WTC11 (cell line): ENCODE measurements around the gene ARHGDIG. TPM values are rescaled to one million over a fixed set of nuclear protein-coding genes. Genes with fewer than 3 reads are reported as not detected.

Experiments
- ATAC-seq: fragments of 200-7000 bp; cut with Tn5 transposase; 2 replicates; pipeline ENCODE4 v1.10.0; 2021; ENCODE audit warnings: mild to moderate bottlenecking, moderate library complexity
- CTCF ChIA-PET: fragments of 300-600 bp; sonication (Branson Sonifier 250); formaldehyde crosslinking; loops from one replicate; lab custom pipeline; 2021; ENCODE audit warnings: antibody characterized with exemption; lab: Charles Lee
- POLR2A ChIA-PET: fragments of 350-600 bp; sonication (Branson Sonifier 250); formaldehyde crosslinking; loops from one replicate; lab custom pipeline; 2021; ENCODE audit warnings: antibody characterized with exemption; lab: Charles Lee
- DNase-seq: peaks from one replicate; pipeline ENCODE4 v3.0.0; 2021; ENCODE audit warnings: low spot score
- H3K27ac Mint-ChIP-seq: 2 replicates; pipeline ENCODE4 v1.8.0; 2021; ENCODE audit warnings: mixed read lengths
- H3K27me3 Mint-ChIP-seq: 2 replicates; pipeline ENCODE4 v1.8.0; 2021; ENCODE audit warnings: low read depth, mild to moderate bottlenecking, moderate library complexity, mixed read lengths
- H3K36me3 Mint-ChIP-seq: 2 replicates; pipeline ENCODE4 v1.8.0; 2021; ENCODE audit warnings: mixed read lengths
- H3K4me1 Mint-ChIP-seq: 2 replicates; pipeline ENCODE4 v1.8.0; 2022; ENCODE audit warnings: mixed read lengths
- H3K4me3 Mint-ChIP-seq: 2 replicates; pipeline ENCODE4 v1.8.0; 2021; ENCODE audit warnings: mild to moderate bottlenecking, moderate library complexity, mixed read lengths
- H3K9me3 Mint-ChIP-seq: 2 replicates; pipeline ENCODE4 v1.8.0; 2021; ENCODE audit warnings: mixed read lengths
- FOXP1 ChIP-seq: sonication (generic); formaldehyde crosslinking; IDR thresholded peaks from 2 replicates; pipeline ENCODE4 v1.8.0; 2022; ENCODE audit warnings: missing genetic modification reagents, mild to moderate bottlenecking, moderate library complexity, borderline replicate concordance
- GTF2I ChIP-seq: fragments of 250-450 bp; sonication (Bioruptor Pico); conservative IDR thresholded peaks from 2 replicates; pipeline ENCODE4 v1.4.0; 2021; ENCODE audit warnings: mild to moderate bottlenecking
- MYBL2 ChIP-seq: sonication (generic); formaldehyde crosslinking; IDR thresholded peaks from 2 replicates; pipeline ENCODE4 v1.8.1; 2023; ENCODE audit warnings: mild to moderate bottlenecking, moderate library complexity, missing genetic modification reagents
- RELA ChIP-seq: sonication (generic); formaldehyde crosslinking; IDR thresholded peaks from 2 replicates; pipeline ENCODE4 v1.8.1; 2022; ENCODE audit warnings: missing genetic modification reagents, mild to moderate bottlenecking, borderline replicate concordance
- RORB ChIP-seq: fragments of 250-450 bp; sonication (Bioruptor Pico); IDR thresholded peaks from 2 replicates; pipeline ENCODE4 v1.9.0; 2021; ENCODE audit warnings: mild to moderate bottlenecking
- SMAD4 ChIP-seq: sonication (generic); formaldehyde crosslinking; IDR thresholded peaks from 2 replicates; pipeline ENCODE4 v1.8.0; 2022; ENCODE audit warnings: mild to moderate bottlenecking, missing genetic modification reagents
- ZNF232 ChIP-seq: sonication (generic); formaldehyde crosslinking; IDR thresholded peaks from 2 replicates; pipeline ENCODE4 v1.8.0; 2022; ENCODE audit warnings: mild to moderate bottlenecking, missing genetic modification reagents
- ZNF396 ChIP-seq: fragments of 250-450 bp; sonication (Bioruptor Pico); IDR thresholded peaks from 2 replicates; pipeline ENCODE4 v1.8.0; 2021; ENCODE audit warnings: mild to moderate bottlenecking, moderate library complexity, borderline replicate concordance
- ZNF671 ChIP-seq: fragments of 250-450 bp; sonication (Bioruptor Pico); IDR thresholded peaks from 2 replicates; pipeline ENCODE4 v1.8.0; 2021; ENCODE audit warnings: mild to moderate bottlenecking
- total RNA-seq: library from RNA; stranded (reverse); gene quantifications from 3 replicates; pipeline ENCODE4 v1.2.3, GENCODE V29; 2021
- TF ChIP-seq, protein P1 (sequence below): fragments of 250-450 bp; sonication (Bioruptor Pico); IDR thresholded peaks from 2 replicates; pipeline ENCODE4 v1.9.0; 2021; ENCODE audit warnings: mild to moderate bottlenecking, borderline replicate concordance
- TF ChIP-seq, protein P2 (sequence below): sonication (generic); formaldehyde crosslinking; IDR thresholded peaks from 2 replicates; pipeline ENCODE4 v1.8.1; 2022; ENCODE audit warnings: missing genetic modification reagents, borderline replicate concordance
- TF ChIP-seq, protein P3 (sequence below): sonication (generic); formaldehyde crosslinking; conservative IDR thresholded peaks from 2 replicates; pipeline ENCODE4 v1.8.1; 2022; ENCODE audit warnings: mild to moderate bottlenecking, missing genetic modification reagents
- TF ChIP-seq, protein P4 (sequence below): fragments of 250-450 bp; sonication (Bioruptor Pico); IDR thresholded peaks from 2 replicates; pipeline ENCODE4 v1.9.0; 2021; ENCODE audit warnings: mild to moderate bottlenecking
- TF ChIP-seq, protein P5 (sequence below): sonication (generic); formaldehyde crosslinking; IDR thresholded peaks from 2 replicates; pipeline ENCODE4 v1.8.1; 2023; ENCODE audit warnings: mild to moderate bottlenecking, missing genetic modification reagents, moderate library complexity

Gene ARHGDIG
- total RNA-seq, 1 experiment from 2014 or later = 4.0 TPM

DNA sequence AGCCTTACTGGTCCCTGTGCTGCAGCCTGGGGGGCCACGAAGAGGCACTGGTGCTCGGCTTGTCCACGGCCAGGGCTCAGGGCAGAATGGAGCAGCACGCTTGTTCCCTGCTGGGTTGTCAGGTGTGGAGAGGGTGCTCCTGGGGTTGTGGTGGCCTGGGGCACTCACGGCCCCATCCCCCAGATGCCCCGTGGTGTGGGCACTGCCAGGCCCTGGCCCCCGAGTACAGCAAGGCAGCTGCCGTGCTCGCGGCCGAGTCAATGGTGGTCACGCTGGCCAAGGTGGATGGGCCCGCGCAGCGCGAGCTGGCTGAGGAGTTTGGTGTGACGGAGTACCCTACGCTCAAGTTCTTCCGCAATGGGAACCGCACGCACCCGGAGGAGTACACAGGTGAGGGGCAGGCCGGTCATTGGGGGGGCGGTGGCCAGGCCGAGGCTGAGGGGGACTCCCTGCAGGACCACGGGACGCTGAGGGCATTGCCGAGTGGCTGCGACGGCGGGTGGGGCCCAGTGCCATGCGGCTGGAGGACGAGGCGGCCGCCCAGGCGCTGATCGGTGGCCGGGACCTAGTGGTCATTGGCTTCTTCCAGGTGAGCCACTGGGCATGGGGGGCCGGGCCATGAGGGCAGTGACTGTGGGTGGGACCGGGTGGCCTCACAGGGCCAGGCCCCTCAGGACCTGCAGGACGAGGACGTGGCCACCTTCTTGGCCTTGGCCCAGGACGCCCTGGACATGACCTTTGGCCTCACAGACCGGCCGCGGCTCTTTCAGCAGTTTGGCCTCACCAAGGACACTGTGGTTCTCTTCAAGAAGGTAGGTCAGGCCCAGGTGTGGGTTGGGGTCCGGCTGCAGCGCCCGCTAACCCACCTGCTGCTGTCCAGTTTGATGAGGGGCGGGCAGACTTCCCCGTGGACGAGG is 4.1 kb downstream of the ARHGDIG start:
- DNase-seq = no peak
- H3K27ac Mint-ChIP-seq = no peak overlapping the region
- ChIA-PET CTCF (interaction anchor here (1.0 kb wide), 1 partner anchor 68 kb away, joined by 6 read pairs; no protein-coding TSS in a partner anchor), POLR2A (no interaction called here)
- H3K36me3 Mint-ChIP-seq = peaks cover 15% of the 10 kb centered on the region
- H3K9me3 Mint-ChIP-seq = no peaks in the 10 kb centered on the region
- no peak overlapping the region for H3K4me3 Mint-ChIP-seq
- TF ChIP-seq FOXP1 (CRISPR knock-in tag) (0 out of 2 replicates have a peak, but pooled peaks have one; percentile 4), RELA (CRISPR knock-in tag) (no peak)
- ATAC-seq = no peak
- peaks cover 16% of the 10 kb centered on the region for H3K27me3 Mint-ChIP-seq
- H3K4me1 Mint-ChIP-seq = no peaks in the 10 kb centered on the region

DNA sequence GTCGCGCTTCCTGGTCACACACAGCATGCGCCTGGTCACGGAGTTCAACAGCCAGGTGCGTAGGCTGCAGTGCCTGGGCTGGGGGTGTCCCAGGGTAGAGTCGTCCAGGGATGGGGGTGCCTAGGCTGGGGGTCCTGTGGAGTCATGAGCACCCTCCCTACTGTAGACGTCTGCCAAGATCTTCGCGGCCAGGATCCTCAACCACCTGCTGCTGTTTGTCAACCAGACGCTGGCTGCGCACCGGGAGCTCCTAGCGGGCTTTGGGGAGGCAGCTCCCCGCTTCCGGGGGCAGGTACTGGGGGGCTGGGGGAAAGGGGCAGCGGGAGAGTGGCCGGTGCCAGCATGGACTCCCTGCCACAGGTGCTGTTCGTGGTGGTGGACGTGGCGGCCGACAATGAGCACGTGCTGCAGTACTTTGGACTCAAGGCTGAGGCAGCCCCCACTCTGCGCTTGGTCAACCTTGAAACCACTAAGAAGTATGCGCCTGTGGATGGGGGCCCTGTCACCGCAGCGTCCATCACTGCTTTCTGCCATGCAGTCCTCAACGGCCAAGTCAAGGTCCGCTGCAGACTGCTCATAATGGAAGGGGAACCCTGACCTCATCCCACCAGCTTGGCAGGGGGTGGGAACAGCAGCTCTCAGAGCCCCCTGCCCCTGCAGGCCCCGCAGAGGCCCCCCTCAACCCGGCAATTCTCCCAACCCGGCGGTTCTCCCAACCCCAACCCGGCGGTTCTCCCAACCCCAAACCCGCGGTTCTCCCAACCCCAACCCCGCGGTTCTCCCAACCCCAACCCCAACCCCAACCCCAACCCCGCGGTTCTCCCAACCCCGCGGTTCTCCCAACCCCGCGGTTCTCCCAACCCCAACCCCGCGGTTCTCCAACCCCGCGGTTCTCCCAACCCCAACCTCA is 5.0 kb downstream of the ARHGDIG start:
- H3K9me3 Mint-ChIP-seq = no peaks in the 10 kb centered on the region

More for the DNA sequence above, 5.0 kb downstream of the ARHGDIG start:
- Mint-ChIP-seq H3K4me1 (no peaks in the 10 kb centered on the region), H3K27me3 (peaks cover 12% of the 10 kb centered on the region), H3K27ac (no peak overlapping the region), H3K4me3 (no peak overlapping the region), H3K36me3 (peaks cover 15% of the 10 kb centered on the region)
- POLR2A ChIA-PET = no interaction called here
- DNase-seq = no peak
- TF ChIP-seq MYBL2 (CRISPR knock-in tag) = no peak
- TF ChIP-seq, protein P1, sequence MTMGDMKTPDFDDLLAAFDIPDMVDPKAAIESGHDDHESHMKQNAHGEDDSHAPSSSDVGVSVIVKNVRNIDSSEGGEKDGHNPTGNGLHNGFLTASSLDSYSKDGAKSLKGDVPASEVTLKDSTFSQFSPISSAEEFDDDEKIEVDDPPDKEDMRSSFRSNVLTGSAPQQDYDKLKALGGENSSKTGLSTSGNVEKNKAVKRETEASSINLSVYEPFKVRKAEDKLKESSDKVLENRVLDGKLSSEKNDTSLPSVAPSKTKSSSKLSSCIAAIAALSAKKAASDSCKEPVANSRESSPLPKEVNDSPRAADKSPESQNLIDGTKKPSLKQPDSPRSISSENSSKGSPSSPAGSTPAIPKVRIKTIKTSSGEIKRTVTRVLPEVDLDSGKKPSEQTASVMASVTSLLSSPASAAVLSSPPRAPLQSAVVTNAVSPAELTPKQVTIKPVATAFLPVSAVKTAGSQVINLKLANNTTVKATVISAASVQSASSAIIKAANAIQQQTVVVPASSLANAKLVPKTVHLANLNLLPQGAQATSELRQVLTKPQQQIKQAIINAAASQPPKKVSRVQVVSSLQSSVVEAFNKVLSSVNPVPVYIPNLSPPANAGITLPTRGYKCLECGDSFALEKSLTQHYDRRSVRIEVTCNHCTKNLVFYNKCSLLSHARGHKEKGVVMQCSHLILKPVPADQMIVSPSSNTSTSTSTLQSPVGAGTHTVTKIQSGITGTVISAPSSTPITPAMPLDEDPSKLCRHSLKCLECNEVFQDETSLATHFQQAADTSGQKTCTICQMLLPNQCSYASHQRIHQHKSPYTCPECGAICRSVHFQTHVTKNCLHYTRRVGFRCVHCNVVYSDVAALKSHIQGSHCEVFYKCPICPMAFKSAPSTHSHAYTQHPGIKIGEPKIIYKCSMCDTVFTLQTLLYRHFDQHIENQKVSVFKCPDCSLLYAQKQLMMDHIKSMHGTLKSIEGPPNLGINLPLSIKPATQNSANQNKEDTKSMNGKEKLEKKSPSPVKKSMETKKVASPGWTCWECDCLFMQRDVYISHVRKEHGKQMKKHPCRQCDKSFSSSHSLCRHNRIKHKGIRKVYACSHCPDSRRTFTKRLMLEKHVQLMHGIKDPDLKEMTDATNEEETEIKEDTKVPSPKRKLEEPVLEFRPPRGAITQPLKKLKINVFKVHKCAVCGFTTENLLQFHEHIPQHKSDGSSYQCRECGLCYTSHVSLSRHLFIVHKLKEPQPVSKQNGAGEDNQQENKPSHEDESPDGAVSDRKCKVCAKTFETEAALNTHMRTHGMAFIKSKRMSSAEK = no peak
- TF ChIP-seq RORB = no peak
- TF ChIP-seq, protein P2, sequence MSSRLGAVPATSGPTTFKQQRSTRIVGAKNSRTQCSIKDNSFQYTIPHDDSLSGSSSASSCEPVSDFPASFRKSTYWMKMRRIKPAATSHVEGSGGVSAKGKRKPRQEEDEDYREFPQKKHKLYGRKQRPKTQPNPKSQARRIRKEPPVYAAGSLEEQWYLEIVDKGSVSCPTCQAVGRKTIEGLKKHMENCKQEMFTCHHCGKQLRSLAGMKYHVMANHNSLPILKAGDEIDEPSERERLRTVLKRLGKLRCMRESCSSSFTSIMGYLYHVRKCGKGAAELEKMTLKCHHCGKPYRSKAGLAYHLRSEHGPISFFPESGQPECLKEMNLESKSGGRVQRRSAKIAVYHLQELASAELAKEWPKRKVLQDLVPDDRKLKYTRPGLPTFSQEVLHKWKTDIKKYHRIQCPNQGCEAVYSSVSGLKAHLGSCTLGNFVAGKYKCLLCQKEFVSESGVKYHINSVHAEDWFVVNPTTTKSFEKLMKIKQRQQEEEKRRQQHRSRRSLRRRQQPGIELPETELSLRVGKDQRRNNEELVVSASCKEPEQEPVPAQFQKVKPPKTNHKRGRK (CRISPR knock-in tag) = no peak
- TF ChIP-seq, protein P3, sequence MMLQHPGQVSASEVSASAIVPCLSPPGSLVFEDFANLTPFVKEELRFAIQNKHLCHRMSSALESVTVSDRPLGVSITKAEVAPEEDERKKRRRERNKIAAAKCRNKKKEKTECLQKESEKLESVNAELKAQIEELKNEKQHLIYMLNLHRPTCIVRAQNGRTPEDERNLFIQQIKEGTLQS (CRISPR knock-in tag) = no peak
- TF ChIP-seq ZNF232 (CRISPR knock-in tag) = no peak
- TF ChIP-seq, protein P4, sequence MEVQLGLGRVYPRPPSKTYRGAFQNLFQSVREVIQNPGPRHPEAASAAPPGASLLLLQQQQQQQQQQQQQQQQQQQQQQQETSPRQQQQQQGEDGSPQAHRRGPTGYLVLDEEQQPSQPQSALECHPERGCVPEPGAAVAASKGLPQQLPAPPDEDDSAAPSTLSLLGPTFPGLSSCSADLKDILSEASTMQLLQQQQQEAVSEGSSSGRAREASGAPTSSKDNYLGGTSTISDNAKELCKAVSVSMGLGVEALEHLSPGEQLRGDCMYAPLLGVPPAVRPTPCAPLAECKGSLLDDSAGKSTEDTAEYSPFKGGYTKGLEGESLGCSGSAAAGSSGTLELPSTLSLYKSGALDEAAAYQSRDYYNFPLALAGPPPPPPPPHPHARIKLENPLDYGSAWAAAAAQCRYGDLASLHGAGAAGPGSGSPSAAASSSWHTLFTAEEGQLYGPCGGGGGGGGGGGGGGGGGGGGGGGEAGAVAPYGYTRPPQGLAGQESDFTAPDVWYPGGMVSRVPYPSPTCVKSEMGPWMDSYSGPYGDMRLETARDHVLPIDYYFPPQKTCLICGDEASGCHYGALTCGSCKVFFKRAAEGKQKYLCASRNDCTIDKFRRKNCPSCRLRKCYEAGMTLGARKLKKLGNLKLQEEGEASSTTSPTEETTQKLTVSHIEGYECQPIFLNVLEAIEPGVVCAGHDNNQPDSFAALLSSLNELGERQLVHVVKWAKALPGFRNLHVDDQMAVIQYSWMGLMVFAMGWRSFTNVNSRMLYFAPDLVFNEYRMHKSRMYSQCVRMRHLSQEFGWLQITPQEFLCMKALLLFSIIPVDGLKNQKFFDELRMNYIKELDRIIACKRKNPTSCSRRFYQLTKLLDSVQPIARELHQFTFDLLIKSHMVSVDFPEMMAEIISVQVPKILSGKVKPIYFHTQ (CRISPR knock-in tag) = no peak
- no peak for TF ChIP-seq SMAD4 (CRISPR knock-in tag)
- TF ChIP-seq, protein P5, sequence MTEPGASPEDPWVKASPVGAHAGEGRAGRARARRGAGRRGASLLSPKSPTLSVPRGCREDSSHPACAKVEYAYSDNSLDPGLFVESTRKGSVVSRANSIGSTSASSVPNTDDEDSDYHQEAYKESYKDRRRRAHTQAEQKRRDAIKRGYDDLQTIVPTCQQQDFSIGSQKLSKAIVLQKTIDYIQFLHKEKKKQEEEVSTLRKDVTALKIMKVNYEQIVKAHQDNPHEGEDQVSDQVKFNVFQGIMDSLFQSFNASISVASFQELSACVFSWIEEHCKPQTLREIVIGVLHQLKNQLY (CRISPR knock-in tag) = no peak
- TF ChIP-seq ZNF671 (CRISPR knock-in tag) = no peak
- no peak for TF ChIP-seq ZNF396 (CRISPR knock-in tag)
- TF ChIP-seq GTF2I = no peak
- CTCF ChIA-PET = interaction anchor here (1.0 kb wide), 1 partner anchor 68 kb away, joined by 6 read pairs; no protein-coding TSS in a partner anchor
- ATAC-seq = no peak
